KMS-11 (cell line): ENCODE data around the gene ST8SIA4.

Experiments used
- H2AFZ ChIP-seq: fragments of 200-600 bp; sonication (generic); 2 replicates; pipeline ENCODE4 v1.6.1; 2016; ENCODE audit warnings: antibody characterized with exemption, mixed run types, low read depth
- H3K27ac ChIP-seq: fragments of 200-600 bp; sonication (generic); 2 replicates; pipeline ENCODE4 v1.6.1; 2016; ENCODE audit warnings: mild to moderate bottlenecking, mixed run types
- H3K27me3 ChIP-seq: fragments of 200-600 bp; sonication (generic); 2 replicates; pipeline ENCODE4 v1.6.1; 2017; ENCODE audit warnings: mild to moderate bottlenecking, low read depth, mixed run types, moderate library complexity; ENCODE audit not compliant: insufficient read depth
- H3K36me3 ChIP-seq: fragments of 200-600 bp; sonication (generic); 2 replicates; pipeline ENCODE4 v1.6.1; 2017; ENCODE audit warnings: mild to moderate bottlenecking, mixed run types; ENCODE audit not compliant: insufficient read depth
- H3K4me1 ChIP-seq: fragments of 200-600 bp; sonication (generic); 2 replicates; pipeline ENCODE4 v1.6.1; 2016; ENCODE audit warnings: mild to moderate bottlenecking, low read depth, mixed run types; ENCODE audit not compliant: poor library complexity, severe bottlenecking
- H3K4me2 ChIP-seq: fragments of 200-600 bp; sonication (generic); 2 replicates; pipeline ENCODE4 v1.7.0; 2016; ENCODE audit warnings: mild to moderate bottlenecking, mixed run types
- H3K4me3 ChIP-seq: fragments of 200-600 bp; sonication (generic); IDR thresholded peaks from 2 replicates; pipeline ENCODE4 v1.6.1; 2017; ENCODE audit warnings: low read depth, low read length, mixed read lengths; ENCODE audit not compliant: insufficient read depth
- H3K79me2 ChIP-seq: fragments of 200-600 bp; sonication (generic); 2 replicates; pipeline ENCODE4 v1.6.1; 2016; ENCODE audit warnings: low read depth, mixed run types; ENCODE audit not compliant: insufficient read depth
- H3K9ac ChIP-seq: fragments of 200-600 bp; sonication (generic); 2 replicates; pipeline ENCODE4 v1.6.1; 2016; ENCODE audit warnings: mild to moderate bottlenecking, mixed run types
- H4K20me1 ChIP-seq: fragments of 200-600 bp; sonication (generic); 2 replicates; pipeline ENCODE4 v1.6.1; 2016; ENCODE audit warnings: mild to moderate bottlenecking, mixed run types; ENCODE audit not compliant: insufficient read depth
- CTCF ChIP-seq: fragments of 200-600 bp; sonication (generic); conservative IDR thresholded peaks from 2 replicates; pipeline ENCODE4 v1.6.1; 2017; ENCODE audit warnings: low read depth, mild to moderate bottlenecking, antibody characterized with exemption, low read length, moderate library complexity, mixed read lengths

Gene ST8SIA4

GRCh38 chr5:100762995-100763394, 140.1 kb downstream of the ST8SIA4 start:
- Histone ChIP-seq H3K27me3 (no peaks in the 10 kb centered on the region), H3K27ac (no peak overlapping the region), H3K4me3 (no peak overlapping the region), H2AFZ (no peak overlapping the region), H3K79me2 (no peaks in the 10 kb centered on the region), H4K20me1 (no peaks in the 10 kb centered on the region), H3K4me2 (no peak overlapping the region), H3K4me1 (no peaks in the 10 kb centered on the region), H3K9ac (no peak overlapping the region), H3K36me3 (no peaks in the 10 kb centered on the region)
- no peak for TF ChIP-seq CTCF

- Histone ChIP-seq H3K36me3 (no peaks in the 10 kb centered on the region), H3K4me1 (no peaks in the 10 kb centered on the region), H2AFZ (no peak overlapping the region), H4K20me1 (no peaks in the 10 kb centered on the region), H3K4me2 (no peak overlapping the region), H3K4me3 (no peak overlapping the region), H3K27me3 (no peaks in the 10 kb centered on the region), H3K27ac (no peak overlapping the region), H3K79me2 (no peaks in the 10 kb centered on the region), H3K9ac (no peak overlapping the region)
- no peak for TF ChIP-seq CTCF
Measured at GRCh38 chr5:100762108-100762507, 141.0 kb downstream of the ST8SIA4 start.

GRCh38 chr5:100761192-100761591, 141.9 kb downstream of the ST8SIA4 start:
- no peaks in the 10 kb centered on the region for H4K20me1 ChIP-seq
- H3K27ac ChIP-seq: no peak overlapping the region
- H3K9ac ChIP-seq: no peak overlapping the region
- no peak overlapping the region for H2AFZ ChIP-seq
- no peaks in the 10 kb centered on the region for H3K27me3 ChIP-seq
- no peaks in the 10 kb centered on the region for H3K36me3 ChIP-seq
- TF ChIP-seq CTCF: no peak
- H3K79me2 ChIP-seq: no peaks in the 10 kb centered on the region
- no peak overlapping the region for H3K4me2 ChIP-seq
- no peak overlapping the region for H3K4me3 ChIP-seq
- H3K4me1 ChIP-seq: no peaks in the 10 kb centered on the region

GRCh38 chr5:100760688-100761087, 142.4 kb downstream of the ST8SIA4 start:
- Histone ChIP-seq H3K4me1 (no peaks in the 10 kb centered on the region), H4K20me1 (no peaks in the 10 kb centered on the region), H3K4me3 (no peak overlapping the region), H3K36me3 (no peaks in the 10 kb centered on the region), H3K27ac (no peak overlapping the region), H3K4me2 (no peak overlapping the region), H3K27me3 (no peaks in the 10 kb centered on the region), H3K79me2 (no peaks in the 10 kb centered on the region), H3K9ac (no peak overlapping the region), H2AFZ (no peak overlapping the region)
- no peak for TF ChIP-seq CTCF
